ENCODE measurements around the gene TRIM2.

Gene TRIM2

GRCh38 chr4:153255233-153255632, 51.0 kb downstream of the TRIM2 start:
- DNase-seq = no peak

DNA sequence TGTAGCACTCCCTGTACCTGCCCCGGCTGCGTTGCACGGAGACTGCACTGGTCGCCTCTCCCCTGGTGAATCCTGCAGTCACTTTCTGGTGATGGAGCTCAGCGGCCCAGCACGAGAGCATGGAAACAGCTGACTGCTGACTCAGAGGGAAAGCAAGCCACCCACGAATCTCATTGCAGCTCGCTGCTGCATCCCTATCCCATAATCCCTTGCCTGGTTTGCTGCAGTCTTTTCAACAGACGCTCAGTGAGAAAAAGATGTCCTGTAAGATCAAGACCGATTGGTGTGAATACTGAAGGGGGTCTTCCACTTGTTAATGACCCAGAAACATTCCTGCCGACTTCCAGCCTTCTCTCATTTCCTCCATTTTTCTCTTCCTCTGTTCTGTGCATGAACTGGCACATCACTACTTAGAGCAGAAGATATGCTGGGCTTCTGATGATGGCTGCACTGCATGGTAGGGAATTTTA, 52.9 kb downstream of the TRIM2 start:
- no peak for DNase-seq

GRCh38 chr4:153257991-153258390, 53.7 kb downstream of the TRIM2 start:
- no peak for DNase-seq

GRCh38 chr4:153258750-153259149, 54.5 kb downstream of the TRIM2 start:
- DNase-seq = no peak

DNA sequence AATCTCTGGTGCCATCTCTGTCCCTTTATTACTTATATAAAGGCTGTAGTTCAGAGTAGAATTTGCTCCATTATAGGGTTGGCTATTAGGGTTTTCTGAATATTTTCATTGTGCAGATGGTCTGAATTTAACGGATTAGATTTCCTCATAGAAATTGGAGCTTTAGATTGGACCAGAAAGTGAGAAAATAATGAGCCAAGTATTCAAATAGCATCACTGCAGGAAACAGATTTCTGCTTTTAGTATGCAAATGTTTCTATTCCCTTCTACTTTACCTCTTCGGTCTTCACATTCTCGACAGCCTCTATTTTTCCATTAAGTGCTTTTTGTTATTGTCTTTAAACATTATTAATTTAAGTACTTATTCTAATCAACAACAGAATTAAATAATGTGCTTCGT, 55.4 kb downstream of the TRIM2 start:
- DNase-seq = no peak

DNA sequence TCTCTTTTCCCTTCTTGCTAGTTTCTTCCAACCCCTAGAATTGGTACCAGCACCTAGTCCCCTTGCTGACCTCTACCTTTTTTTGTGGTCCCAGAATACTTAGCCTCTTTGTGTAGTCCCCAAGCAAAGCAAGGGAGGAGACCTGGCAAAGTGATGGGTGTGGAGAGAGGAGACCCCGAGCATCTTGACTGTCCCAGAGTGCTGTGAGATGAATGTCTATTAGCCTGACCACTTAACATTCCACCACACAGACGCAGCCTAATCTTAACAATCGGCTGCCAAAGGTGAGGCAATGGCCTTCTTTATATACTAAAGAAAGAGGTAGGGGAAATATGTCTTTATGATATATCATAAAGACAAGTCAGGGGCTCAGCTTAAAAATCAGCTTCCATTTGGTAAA, 55.9 kb downstream of the TRIM2 start:
- no peak for DNase-seq

- DNase-seq = no peak
These were observed 56.5 kb downstream of the TRIM2 start for GRCh38 chr4:153260553-153261300.

GRCh38 chr4:153261461-153261860, 57.2 kb downstream of the TRIM2 start:
- no peak for DNase-seq

GRCh38 chr4:153261914-153262313, 57.7 kb downstream of the TRIM2 start:
- no peak for DNase-seq

DNA sequence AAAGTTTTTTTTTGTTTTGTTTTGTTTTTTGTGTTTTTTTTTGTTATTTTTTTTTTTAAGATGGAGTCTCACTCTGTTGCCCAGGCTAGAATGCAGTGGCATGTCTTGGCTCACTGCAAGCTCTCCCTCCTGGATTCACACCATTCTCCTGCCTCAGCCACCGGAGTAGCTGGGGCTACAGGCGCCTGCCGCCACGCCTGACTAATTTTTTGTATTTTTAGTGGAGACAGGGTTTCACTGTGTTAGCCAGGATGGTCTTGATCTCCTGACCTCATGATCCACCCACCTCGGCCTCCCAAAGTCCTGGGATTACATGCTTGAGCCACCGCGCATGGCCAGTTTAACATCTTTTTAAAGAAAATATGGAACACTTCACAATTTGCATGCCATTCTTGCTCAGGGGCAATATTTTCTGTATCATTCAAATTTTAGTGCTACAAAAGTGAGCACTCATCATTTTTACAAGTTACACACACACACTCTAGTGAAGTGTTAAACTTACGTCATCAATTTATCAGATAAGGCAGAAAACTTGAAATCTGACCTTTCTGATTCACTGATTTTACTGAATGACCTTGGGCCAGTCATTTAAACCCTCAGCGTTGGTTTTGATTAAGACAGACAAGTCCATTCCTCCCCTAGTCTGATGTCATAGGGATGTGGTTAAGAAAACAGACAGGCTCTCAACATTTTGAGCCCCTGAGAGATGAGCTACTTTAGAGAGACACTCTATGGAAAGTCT, 61.2 kb downstream of the TRIM2 start:
- no peak for DNase-seq

GRCh38 chr4:153266988-153267387, 62.7 kb downstream of the TRIM2 start:
- no peak for DNase-seq

DNA sequence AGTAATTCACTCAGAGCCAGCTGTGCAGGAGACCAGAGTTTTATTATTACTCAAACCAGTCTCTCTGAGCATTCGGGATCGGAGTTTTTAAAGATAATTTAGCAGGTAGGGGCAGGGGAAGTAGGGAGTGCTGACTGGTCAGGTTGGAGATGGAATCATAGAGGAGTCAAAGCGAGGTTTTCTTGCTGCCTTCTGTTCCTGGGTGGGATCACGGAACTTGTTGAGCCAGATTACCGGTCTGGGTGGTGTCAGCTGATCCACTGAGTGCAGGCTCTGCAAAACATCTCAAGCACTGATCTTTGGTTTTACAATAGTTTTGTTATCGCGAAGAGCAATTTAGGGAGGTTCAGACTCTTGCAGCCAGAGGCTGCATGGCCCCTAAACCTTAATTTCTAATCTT, 63.6 kb downstream of the TRIM2 start:
- no peak for DNase-seq

- DNase-seq = no peak
These were observed 64.1 kb downstream of the TRIM2 start for GRCh38 chr4:153268295-153268694.

GRCh38 chr4:153269218-153269990, 65.2 kb downstream of the TRIM2 start:
- DNase-seq = no peak

DNA sequence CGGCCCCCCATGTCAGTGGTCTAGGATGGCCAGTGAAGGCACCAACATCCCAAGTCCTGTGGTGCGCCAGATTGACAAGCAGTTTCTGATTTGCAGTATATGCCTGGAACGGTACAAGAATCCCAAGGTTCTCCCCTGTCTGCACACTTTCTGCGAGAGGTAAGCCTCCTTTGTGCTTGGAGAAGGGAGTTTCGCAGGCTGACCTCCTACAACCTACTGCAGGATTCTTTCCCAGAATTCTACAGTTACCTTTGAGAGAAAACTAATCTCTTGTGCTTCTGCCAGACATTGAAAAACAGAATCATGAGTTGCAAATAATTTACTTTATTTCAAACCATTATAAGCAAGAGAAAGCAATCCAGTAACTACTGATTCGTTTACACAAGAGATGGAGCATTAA, 66.1 kb downstream of the TRIM2 start:
- DNase-seq = no peak

DNA sequence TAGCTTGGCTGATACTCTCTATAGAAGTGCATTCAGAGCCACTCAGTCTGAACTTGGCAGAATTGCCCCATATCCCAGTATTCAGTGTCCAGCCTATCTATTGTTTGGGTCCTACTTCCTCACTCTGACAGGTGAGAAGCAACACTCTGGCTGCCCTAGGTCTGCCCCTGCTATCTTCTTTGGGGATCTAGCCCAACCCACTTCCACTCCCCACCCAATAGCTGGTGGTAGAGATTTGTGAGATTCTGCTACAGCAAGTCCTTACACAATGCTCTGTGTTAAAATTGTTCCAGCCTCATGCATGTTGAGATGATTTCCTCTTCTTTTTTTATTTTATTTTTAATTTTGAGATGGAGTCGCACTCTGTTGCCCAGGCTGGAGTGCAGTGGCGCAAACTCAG, 67.6 kb downstream of the TRIM2 start:
- no peak for DNase-seq

DNA sequence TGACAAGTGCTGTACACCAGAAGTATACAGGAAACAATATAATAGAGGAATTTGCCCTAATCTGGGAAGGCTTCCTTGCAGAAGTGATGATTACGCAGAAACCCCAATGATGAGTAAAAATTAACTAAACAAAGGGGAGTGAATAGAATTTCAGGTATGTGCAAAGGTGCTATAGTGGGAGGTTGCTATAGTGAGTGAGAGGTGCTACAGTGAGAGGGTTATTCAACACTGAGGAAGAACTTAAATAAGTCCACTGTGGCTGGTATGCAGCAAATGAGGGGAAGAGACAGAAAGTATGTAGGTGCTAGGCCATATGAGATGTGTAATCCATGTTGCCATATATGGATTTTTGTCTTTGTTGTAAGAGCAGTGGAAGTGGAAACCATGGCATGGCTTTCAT, 69.5 kb downstream of the TRIM2 start:
- no peak for DNase-seq

GRCh38 chr4:153274967-153275366, 70.7 kb downstream of the TRIM2 start:
- no peak for DNase-seq

GRCh38 chr4:153275380-153276276, 71.4 kb downstream of the TRIM2 start:
- no peak for DNase-seq

DNA sequence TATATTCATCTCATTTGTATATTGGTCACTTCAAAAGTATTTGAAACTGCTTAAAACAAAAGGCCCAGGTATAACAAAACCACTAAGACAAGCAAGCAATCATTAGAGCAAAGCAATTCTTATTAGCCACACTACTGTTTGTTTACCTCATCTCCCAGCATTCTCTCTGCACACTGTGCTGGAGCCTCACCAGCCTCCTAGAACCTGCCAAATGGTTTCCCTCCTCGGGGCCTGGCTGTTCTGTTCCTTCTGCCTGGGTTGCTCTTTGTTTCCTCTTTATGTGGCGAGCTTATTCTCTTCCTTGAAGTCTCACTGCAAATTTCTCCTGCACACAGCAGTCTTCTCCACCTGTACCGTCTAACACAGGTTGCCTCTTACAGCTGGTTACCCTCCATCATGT, 72.7 kb downstream of the TRIM2 start:
- no peak for DNase-seq

DNA sequence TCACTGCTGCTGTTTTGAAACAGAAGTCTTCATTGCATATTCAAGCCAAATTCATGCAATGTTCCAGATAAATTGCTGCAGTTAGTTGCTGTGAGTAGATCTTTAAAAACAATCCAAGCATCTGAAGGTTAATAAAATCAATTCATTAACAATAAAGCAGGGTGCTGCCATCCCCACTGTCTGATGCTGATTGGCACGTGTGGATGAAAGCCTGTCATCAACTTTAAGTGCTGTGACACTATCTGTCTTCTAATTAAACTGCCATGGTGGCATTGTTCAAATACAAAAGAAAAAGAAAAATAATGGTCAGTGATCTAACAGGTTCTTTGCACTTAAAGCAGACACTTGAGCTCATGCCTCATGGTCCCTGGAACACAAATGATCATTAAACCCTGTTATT, 77.2 kb downstream of the TRIM2 start:
- no peak for DNase-seq

- no peak for DNase-seq
These were observed 77.8 kb downstream of the TRIM2 start for GRCh38 chr4:153282023-153282422.

GRCh38 chr4:153283260-153283659, 79.0 kb downstream of the TRIM2 start:
- DNase-seq = no peak

Data from CD4-positive, alpha-beta T cell treated with Interleukin-4 for 1 hour (primary cell).